GM04503 (cell line): ENCODE data around the gene EHD1.

Source experiments
- DNase-seq: peaks from one replicate; pipeline ENCODE4 v3.0.0-alpha.2; 2012; ENCODE audit warnings: low read depth

EHD1 gene

DNA sequence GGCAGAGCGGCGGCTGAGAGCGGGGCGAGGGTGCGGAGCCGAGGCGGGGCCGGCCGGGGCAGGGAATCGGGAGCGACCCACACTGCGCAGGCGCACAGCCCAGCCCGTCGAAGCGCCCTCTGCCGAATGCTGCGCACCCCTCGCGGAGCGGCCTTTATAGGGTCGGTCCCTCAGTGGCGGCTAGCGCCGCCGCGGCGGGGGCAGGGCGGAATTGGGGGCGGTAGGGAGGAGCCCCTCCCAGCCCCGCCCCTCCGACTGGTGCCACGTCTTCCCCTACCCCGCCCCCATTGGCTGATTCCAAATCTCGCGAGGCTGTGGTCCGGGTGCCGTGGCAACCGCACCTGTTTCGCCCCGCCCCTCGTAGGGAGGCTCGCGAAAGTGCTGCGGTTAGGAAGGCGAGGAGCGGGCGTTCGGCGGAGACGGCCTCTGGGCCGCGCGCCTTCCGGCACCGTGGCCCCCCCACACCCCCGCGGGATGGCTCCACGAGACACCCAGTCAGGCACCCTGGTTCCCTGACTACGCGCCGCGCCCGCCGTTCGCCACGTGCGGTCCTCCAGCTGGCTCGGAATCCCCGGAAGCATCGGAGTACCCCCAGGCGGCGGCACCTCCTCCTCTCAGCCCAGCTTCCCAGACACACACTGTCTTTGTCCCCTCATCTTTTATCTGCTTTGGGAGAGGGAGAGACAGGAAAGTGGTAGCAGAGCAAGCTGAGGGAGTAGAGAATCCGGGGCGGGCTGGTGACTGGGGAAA lies at the start of gene EHD1:
EHD1 (minus strand) TSS at position 128 of the 750 bp plus-strand sequence. CDS start 157 bp downstream, outside the sequence.
- DNase-seq, result no peak

DNA sequence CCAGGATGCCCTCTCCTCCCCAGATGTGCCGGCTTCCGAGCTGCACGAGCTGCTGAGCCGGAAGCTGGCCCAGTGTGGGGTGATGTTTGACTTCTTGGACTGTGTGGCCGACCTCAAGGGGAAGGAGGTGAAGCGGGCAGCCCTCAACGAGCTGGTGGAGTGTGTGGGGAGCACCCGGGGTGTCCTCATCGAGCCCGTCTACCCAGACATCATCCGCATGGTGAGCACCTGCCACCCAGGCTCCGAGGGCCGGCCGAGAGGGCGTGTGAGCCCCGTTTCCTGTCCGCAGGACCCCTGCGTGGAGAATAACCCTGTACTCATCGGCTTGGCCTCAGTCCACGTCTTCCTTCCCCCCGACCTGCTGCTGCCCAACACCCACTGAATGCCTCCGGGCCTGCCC lies 48.3 kb upstream of the EHD1 start:
- no peak for DNase-seq

DNA sequence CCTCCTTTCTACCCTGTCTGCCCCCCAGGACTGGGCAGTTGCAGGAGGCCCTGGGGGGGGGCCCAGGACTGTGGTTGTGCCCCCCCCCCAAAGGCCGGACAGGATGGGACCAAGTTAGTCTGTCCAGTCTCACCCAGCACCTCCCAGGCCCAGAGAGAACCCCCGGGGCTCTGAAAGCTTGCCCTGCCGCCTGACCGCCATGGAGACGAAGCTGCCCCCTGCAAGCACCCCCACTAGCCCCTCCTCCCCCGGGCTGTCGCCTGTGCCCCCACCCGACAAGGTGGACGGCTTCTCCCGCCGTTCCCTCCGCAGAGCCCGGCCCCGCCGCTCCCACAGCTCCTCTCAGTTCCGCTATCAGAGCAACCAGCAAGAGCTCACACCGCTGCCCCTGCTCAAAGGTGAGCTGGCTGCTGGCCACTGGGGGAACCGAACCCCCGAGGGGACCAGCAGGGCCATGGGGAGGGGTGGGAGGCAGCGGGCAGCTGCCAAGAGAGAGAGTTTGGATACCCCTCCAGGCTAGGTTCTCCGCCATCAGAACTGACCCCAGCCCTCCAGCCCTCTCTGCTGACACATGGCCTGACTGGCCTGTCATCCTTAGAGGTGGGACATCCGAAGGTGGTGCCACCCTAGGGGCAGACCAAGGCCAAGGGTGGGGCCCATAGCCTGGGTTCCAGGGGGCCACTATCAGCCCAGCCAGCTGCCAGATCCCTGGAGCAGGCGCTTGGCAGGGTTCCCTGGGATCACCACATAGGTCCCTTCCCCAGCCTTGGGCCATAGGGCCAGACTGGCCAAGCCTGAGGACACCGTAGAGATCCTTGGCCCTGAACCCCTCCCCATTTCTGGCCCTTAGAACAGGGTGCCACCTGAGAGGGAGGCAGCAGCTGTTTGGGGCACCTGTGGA lies 47.4 kb upstream of the EHD1 start:
- no peak for DNase-seq

DNA sequence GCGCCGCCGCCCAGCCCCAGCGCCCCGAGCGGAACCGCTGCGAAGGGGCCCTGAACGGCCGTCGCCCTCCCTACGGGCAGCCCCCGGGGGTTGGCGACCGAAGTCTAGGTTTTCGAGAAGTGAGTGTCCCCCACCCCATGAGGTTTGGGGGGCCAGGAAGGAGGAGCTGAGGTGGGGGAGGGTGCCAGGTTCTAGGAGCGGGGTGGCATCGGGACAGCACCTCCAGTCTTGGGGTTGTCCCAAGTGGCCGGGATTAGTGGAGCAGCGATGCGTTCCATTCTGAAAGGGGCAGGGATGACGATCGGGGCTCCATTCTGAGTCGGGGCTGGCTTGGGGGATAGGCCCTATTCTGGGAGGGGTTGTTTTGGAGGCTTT lies 46.5 kb upstream of the EHD1 start:
- no peak for DNase-seq

DNA sequence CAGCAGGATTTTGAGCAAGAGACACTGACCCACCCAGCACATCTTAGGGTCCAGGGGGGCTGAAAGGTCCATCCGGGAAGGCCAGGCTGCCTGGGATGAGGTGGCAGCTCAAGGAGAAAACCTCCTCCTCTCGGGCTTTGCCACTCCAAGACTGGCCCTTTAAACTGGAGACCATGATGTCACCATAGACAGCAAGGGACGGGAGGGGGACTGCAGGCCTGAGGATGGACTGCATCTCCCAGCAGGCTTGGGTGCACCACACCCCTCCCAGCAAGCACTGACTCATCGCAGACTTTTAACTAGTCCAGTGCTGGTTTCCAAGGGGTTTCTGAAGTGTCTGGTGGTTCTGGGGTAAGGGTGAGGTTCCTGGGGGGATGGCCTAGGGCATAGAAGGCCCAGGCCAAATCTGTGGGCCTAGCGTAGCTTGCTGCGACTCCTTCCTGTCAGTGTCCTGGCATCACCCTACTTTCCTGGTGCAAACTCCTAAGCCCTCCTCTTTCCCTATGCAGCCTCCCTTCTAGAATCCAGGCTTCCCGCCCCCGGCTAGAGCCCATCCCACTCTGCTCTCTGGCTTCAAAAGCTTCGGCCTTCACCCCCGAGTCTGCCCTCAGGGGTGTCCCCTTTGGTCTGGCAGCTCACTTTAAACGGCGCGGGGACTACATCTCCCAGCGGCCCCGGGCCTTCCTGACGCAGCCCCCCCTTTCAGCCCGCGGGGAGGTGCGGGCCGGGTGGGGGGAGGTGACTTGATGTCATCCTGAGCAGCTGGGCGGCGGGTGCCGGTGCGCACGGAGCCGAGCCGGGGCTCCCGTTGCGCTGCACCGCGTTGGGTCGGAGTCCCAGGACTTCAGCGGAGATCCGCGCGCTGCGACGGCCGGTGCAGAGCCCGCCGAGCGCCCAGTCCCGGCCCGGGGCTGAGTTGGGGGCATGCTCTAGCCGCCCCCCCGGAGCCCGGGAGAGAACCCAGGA lies 45.8 kb upstream of the EHD1 start, which contains the start of gene PPP2R5B:
PPP2R5B (plus strand) TSS at position 746 of the 966 bp plus-strand sequence. CDS start 1,046 bp downstream, outside the sequence.
- peak; percentile 77 for DNase-seq

DNA sequence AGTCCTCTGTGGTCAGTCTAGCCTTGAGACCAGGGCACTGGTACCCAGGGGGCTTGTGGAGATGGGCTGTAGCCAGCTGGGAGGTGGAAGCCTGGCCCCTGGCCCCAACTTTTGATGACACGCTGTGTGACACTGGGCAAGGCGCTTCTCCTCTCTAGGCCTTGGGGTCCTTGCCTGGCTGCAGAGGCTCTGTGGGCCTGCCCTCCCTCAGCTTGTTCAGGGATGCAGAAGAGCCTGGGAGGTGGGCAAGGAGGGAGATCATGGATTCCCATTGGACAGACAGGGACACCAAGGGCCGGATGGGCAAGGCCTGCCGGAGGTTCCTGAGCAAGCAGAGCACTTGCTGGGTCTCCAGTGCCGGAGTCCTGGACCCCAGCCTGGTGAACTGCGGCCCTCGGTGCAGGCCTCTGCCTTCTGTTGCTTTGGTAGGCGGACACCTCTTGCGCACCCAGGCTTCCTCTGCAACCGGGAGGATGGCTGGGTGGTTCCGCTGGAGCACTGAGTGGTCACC lies 44.8 kb upstream of the EHD1 start:
- DNase-seq, result no peak

DNA sequence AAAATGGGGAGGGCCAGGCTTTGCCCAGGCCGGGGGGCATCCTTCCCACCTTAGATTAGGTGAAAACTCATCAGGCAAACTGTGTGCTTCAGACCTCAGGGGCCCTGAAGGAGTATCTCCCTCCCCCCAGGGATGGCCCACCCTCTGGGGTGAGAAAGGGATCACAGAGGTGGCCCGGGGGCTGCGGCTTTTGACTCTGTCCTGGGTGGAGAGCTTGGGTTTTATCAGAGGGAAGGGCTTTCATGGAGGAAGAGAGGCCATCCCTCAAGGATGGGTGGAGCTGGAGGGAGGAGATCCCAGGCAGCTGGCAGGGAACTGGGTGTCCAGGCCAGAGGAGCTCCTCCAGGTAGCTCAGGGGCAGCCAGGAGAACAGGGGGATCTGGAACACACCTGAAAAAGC lies 43.0 kb upstream of the EHD1 start:
- no peak for DNase-seq

DNA sequence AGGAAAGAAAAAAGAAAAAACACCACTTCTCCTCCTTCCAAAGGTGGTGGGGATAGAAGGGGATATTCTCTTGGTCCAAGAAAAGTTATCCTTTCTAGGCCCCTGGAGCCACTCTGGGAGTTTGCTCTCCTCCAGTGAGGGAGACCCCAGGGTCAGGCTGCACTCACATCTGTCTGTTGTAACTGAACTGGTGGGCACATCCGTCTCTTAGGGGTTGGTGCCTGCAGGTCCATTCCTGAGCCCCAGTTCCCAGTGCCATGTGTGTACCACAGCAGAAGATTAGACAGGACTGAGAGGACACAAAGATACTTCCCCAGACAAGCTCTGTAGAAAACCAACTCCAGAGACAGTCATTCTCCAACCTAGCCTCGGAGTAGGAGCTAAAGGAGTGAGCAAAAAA lies 41.7 kb upstream of the EHD1 start:
- DNase-seq, result no peak

DNA sequence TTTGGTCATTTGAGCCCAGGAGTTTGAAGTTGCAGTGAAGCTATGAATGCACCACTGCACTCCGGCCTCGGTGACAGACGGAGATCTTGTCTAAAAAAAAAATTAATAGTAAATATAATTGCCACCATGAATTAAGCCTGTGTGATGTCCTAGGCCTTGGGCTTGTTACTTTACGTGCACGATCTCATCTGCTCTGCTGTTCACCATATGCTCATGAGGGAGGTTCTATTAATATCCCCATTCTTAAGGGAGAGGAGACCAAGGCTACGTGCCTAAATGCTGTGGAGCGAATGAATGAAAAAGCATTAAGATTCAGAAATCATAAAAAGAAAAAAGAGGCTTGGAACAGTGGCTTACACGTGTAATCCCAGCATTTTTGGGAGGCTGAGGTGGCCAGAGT lies 41.2 kb upstream of the EHD1 start:
- no peak for DNase-seq

DNA sequence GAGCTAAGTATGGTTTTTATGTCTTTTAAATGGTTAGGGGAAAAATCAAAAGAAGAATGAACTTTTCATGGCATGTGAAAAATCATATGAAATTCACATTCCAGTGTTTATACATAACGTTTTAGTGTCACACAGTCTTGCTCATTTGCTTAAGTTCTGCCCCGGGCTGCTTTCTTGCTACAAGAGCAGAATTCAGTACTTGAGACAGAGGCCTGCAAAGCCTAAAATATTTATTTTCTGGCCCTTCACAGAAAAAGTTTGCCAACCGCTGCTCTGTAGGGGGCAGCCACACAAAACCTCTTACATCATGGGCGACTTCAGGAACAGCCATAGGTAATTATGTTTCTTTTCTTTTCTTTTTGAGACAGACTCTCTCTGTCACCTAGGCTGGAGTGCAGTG lies 39.6 kb upstream of the EHD1 start:
- peak; percentile 26 for DNase-seq

DNA sequence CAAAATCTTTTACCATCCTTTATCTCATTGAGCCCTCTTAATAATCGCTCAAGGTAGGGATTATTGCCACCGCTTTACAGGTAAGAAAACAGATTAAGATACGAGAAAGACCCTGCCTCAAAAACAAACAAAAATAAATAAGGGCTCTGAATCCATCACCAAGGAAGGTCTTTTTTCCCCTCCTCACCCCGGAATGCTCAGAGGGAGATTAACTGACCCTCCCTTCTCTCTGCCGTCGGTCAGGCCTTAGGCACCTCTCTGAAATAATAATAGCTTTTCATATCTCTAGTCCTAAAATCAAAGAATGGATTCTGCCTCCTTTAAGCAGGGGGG lies 39.2 kb upstream of the EHD1 start:
- DNase-seq, result no peak

DNA sequence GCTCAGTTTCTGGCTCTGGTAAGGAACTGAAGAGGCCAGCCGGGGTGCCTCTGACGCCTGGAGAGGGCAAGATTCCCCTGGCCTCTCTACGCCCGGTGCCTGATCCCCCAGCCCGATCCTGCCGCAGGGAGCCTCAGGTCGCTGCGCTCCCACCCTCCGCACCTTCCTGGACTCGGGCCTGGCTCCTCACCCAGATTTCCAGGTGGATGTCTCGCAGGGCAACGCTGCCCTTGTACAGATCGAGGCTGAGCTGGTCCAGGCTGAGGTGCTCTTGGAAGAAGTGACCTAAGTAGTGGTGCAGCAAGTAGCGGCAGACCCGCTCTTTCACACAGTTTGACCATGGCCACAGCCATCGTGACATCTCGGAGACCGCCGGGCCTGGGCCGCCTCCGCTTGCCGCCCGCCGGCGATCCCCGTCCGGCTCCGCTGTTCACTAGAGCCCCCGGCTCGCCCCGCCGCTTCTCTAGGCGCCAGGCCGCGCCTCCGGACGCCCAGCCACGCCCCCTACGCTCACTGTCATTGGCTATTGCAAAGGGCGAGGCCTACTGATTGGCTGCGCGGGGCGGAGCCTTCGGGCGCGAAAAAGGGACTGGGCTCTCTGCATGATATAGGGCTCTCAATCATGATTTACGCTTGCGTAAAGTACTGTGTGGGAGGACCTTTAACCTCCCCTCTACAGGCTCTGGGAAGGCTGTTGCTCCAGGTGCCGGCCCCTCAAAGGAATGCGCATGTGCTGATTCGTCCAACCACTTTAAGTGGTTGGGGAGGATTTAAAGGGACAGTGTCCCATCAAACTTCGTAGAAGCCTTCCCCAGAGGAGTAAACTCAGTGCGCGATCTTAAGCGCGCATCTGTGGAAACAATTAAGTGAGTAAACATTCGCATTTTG lies 38.6 kb upstream of the EHD1 start, which contains the start of gene ATG2A:
ATG2A (minus strand) TSS at position 435 of the 888 bp plus-strand sequence; CDS start at position 361, 74 bp downstream.
- DNase-seq, result peak; percentile 99

DNA sequence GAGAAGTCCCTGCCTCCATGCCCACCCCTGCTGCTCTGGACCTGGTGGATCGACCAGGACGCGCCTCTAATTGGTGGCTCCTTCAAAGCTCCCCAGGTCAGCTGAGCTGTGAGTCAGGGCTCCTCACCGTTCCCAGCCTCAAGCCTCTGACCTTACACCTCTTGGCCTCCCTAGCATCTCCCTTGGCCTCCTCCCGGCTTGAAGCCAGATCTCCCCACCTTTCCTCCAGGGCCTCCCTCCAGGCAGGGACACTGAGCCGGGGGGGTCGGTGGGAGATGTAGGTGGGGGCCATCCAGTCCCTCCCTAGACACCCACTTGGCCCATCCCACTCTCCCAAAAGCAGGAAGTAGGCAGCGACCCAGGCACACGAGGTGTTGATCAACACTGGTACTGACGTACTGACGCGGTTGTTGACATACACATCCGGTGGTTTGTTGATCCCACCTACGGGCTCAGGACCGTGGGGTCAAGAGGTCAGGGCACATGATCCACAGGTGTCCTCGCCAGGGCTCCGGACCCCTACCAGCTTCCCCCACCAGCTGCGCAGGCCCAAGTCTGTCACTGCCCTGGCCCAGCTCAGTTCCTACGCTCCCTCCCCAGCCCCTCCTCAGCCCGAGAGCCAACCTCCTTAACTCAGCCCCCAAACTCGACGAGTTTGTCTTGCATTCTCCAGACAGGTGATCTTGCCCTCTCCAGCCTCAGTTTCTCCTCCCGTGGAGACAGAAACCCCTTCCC lies 37.8 kb upstream of the EHD1 start:
- no peak for DNase-seq

DNA sequence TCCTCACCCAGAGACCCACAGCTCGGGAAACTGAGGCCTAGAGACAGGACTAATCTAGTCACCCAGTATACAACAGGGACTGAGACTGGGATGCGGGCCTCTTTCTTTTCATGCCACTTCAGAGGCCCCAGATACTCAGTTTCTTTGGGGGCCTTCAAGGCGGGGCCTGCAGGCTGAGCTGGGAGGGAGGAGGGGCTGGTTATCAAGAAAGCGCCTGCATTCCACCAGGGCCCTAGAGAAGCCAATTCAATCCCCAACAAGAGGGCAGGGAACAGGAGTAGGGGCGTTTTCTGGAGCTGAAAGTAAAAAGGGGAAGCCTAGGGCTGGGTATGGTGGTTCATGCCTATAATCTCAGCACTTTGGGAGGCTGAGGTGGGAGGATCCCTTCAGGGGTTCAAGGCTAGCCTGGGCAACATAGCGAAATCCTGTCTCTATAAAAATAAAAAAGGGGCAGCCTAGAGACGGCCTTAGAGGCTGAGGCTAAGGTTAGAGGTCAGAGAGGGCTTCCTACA lies 37.0 kb upstream of the EHD1 start:
- no peak for DNase-seq

DNA sequence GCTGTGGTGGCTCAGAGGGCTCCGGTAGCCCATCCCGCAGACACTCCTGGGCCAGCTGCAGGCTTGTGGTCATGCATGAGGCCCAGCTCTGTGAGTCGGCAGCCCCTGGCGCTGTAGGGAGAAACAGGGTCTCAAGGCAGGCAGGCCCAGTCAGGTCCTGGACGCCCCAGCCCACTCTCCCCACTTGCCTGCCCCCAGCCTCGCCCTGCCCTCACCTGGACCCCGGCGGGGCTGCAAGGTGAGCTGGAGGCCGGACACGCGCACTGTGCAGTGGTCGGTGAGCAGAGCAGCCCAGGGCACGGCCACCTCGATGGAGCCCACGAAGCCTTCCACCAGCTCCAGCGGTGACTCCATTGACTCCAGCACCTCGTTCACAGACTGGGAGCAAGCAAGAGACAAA lies 35.7 kb upstream of the EHD1 start:
- no peak for DNase-seq

DNA sequence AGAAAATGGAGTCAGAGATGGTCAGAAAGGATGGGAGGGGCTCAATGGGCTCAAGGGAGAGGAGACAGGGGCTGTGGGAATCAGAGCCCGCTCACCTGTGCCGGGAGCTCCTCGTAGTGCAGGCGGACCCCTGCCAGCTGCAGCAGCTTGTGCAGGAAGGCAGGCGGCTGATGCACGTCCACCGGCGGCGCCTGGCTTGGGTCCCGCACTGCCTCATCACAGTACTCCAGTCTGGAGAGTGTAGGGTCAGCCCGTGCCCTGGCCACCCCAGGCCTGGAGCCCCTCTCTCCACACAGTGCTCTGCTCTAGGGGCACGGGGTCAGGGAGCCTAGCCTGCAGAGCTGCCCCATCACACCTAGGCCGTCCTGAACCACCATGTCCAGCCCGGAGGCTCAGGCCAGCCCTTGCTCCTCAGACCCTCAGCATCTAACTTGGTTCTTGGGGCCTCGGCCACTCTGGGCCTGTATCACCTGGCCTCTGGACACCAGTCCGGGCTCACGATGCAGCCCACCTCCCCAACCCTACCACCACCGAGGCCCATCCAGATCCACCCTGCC lies 34.8 kb upstream of the EHD1 start:
- no peak for DNase-seq

DNA sequence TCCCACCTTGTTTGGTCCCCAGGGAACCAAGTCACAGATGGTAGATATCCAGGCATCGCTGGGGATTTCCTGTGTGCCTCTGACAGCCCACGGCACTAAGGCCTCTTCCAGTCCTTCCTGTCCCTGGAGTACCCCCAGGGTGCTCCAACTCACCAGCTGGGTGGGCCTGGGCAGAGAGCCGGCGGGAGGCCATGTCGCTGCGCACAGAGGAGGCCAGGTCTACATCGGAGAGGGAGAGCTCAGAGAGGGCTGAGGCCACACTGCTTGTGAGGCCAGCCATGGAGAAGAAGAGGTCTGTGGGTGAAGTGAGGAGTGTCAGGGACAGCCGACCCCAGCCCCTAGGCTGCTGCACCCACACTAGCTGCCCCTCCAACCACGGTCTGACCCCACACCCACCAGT lies 33.3 kb upstream of the EHD1 start:
- no peak for DNase-seq

DNA sequence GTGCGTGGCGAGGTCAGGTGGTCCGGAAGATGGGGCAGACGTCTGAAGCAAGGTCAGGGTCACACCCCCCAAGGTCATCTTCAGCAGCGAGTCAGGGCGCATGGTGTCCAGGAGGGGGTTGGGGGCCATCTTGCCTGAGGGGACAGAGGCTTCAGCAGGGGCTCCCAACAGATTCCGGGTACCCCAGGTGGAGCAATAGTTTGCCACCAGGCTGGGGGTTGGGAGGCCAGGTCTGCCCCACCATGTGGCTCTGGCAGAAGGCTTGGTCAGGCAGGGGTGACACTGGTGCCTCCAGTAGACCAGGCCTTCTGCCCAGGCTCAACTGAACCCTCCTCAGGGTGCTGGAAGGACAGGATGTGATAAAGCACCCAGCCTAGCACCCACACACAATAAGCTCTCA lies 32.7 kb upstream of the EHD1 start:
- no peak for DNase-seq

DNA sequence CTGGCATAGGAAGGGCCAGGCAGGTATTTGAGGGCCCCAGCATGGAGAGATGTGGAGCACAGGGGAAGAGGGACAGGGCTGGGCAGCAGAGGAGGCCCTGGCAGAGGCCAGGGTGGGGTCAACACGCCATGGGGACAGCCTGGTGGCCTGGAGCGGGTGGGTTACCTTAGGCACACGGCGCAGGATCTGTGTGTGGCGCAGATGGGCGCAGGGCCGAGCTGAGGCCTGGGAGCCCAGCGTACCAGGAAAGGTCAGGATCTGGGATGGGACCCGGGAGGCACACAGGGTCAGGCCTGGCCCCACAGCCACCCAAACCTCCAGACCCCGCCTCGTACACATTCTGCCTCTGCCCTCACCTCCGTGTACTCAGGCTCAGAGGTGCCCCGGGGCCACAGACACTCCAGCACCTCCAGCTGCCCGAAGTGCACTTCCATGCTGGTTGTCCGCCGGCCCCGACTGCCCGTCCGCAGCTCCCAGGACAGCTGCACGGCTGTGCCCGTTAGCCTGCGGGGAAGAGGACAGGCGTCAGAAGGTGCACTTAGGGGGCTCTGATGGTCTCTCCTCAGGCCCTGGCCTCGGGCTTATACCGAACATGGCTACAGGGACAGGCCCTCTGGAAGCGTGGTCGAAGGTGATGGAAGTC lies 32.2 kb upstream of the EHD1 start:
- no peak for DNase-seq
